ENCODE measurements around the gene CLCN1.

DNA sequence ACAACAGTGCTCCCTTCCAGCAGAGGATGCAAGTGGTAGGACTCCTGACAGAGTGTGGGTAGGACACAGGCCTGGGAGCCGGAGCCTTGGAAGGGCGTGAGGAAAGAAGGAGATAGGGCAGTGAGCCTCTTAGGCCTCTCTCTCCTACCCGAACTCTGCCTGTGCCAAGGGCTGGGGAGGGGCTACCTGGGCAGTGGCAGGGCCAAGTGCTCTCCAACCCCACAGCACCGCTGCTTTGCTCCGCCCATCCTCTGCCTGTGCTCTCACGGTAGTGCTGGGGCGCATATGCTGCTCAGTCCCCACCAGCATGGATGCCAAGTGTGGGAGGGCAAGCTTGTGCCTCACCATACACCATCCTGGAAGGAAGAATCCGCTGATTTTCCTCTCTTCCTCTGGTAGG is 39.1 kb downstream of the CLCN1 start:
- no peak for TF ChIP-seq GATA2 (IDR thresholded peaks at IDR 0.05; ENCODE audit: low read depth, low read length)
- TF ChIP-seq GATA3 (IDR thresholded peaks at IDR 0.05; ENCODE audit: low read depth, low read length), result no peak
